Measurements from ENCODE around the gene PLXNC1.

Gene PLXNC1

GRCh38 chr12:94147991-94148738, at the start of gene PLXNC1:
PLXNC1 (plus strand) TSS chr12:94148577; CDS start chr12:94148972, 395 bp downstream.
- DNase-seq (ENCODE audit: low read depth in 1 of 2, low spot score in 1 of 2), result peak; percentile 38 to 49

- no peak for DNase-seq (ENCODE audit: low read depth in 1 of 2, low spot score in 1 of 2)
Observed at GRCh38 chr12:94099191-94099590, 49.2 kb upstream of the PLXNC1 start.

GRCh38 chr12:94099632-94100031, 48.7 kb upstream of the PLXNC1 start:
- DNase-seq (ENCODE audit: low read depth in 1 of 2, low spot score in 1 of 2), result no peak

- DNase-seq (ENCODE audit: low read depth in 1 of 2, low spot score in 1 of 2), result no peak
Observed at GRCh38 chr12:94100211-94100627, 48.2 kb upstream of the PLXNC1 start.

GRCh38 chr12:94100990-94101737, 47.2 kb upstream of the PLXNC1 start:
- peak; percentile 66 to 72 for DNase-seq (ENCODE audit: low read depth in 1 of 2, low spot score in 1 of 2)

- peak; percentile 72 to 86 for DNase-seq (ENCODE audit: low read depth in 1 of 2, low spot score in 1 of 2)
Observed at GRCh38 chr12:94101738-94102660, 46.4 kb upstream of the PLXNC1 start.

GRCh38 chr12:94103986-94104385, 44.4 kb upstream of the PLXNC1 start:
- DNase-seq (ENCODE audit: low read depth in 1 of 2, low spot score in 1 of 2), result no peak

GRCh38 chr12:94107910-94108309, 40.5 kb upstream of the PLXNC1 start:
- DNase-seq (ENCODE audit: low read depth in 1 of 2, low spot score in 1 of 2), result no peak

GRCh38 chr12:94109160-94109559, 39.2 kb upstream of the PLXNC1 start:
- DNase-seq (ENCODE audit: low read depth in 1 of 2, low spot score in 1 of 2), result peak in 1 of 2 donors; percentile 42

- DNase-seq (ENCODE audit: low read depth in 1 of 2, low spot score in 1 of 2), result no peak
Observed at GRCh38 chr12:94110258-94110657, 38.1 kb upstream of the PLXNC1 start.

GRCh38 chr12:94111302-94111701, 37.1 kb upstream of the PLXNC1 start:
- DNase-seq (ENCODE audit: low read depth in 1 of 2, low spot score in 1 of 2), result no peak

- no peak for DNase-seq (ENCODE audit: low read depth in 1 of 2, low spot score in 1 of 2)
Observed at GRCh38 chr12:94112121-94112520, 36.3 kb upstream of the PLXNC1 start.

- no peak for DNase-seq (ENCODE audit: low read depth in 1 of 2, low spot score in 1 of 2)
Observed at GRCh38 chr12:94114166-94114565, 34.2 kb upstream of the PLXNC1 start.

- no peak for DNase-seq (ENCODE audit: low read depth in 1 of 2, low spot score in 1 of 2)
Observed at GRCh38 chr12:94116191-94116590, 32.2 kb upstream of the PLXNC1 start.

GRCh38 chr12:94121886-94122285, 26.5 kb upstream of the PLXNC1 start:
- DNase-seq (ENCODE audit: low read depth in 1 of 2, low spot score in 1 of 2), result no peak

GRCh38 chr12:94122591-94122990, 25.8 kb upstream of the PLXNC1 start:
- no peak for DNase-seq (ENCODE audit: low read depth in 1 of 2, low spot score in 1 of 2)

GRCh38 chr12:94123127-94123526, 25.2 kb upstream of the PLXNC1 start:
- DNase-seq (ENCODE audit: low read depth in 1 of 2, low spot score in 1 of 2), result no peak

- DNase-seq (ENCODE audit: low read depth in 1 of 2, low spot score in 1 of 2), result no peak
Observed at GRCh38 chr12:94126067-94126466, 22.3 kb upstream of the PLXNC1 start.

GRCh38 chr12:94127239-94128131, 20.9 kb upstream of the PLXNC1 start:
- no peak for DNase-seq (ENCODE audit: low read depth in 1 of 2, low spot score in 1 of 2)

- no peak for DNase-seq (ENCODE audit: low read depth in 1 of 2, low spot score in 1 of 2)
Observed at GRCh38 chr12:94128280-94128679, 20.1 kb upstream of the PLXNC1 start.

Data from activated CD4-positive, alpha-beta T cell treated with anti-CD3 and anti-CD28 coated beads, Interleukin-2, amount 50 U/mL, for 24 hours (primary cell).